ENCODE data around the gene MAD2L1. TPM values are rescaled to one million over a fixed set of nuclear protein-coding genes. Genes with fewer than 3 reads are reported as not detected.

The MAD2L1 gene
- total and polyA plus RNA-seq, 2 of the 13 experiments (the other 11 are each of a cell fraction or from before 2014, with no cell fraction given), result 40.6 to 109 TPM

- TF ChIP-seq PITX1 (CRISPR knock-in tag; IDR thresholded peaks at IDR 0.05), result peak; percentile 10; the same call in 1 of the 2 replicates
- no peak for TF ChIP-seq ZNF468 (CRISPR knock-in tag; IDR thresholded peaks at IDR 0.05)
- peak; percentile 42; the same call in 1 of the 2 replicates for TF ChIP-seq KDM3A (CRISPR knock-in tag; IDR thresholded peaks at IDR 0.05; ENCODE audit: low read depth)
- TF ChIP-seq HCFC1 (IDR thresholded peaks at IDR 0.05; ENCODE audit: low read depth, low read length), result no peak
- TF ChIP-seq CREB3 (CRISPR knock-in tag; IDR thresholded peaks at IDR 0.05), result no peak
- no peak for TF ChIP-seq RORA (CRISPR knock-in tag; IDR thresholded peaks at IDR 0.05)
- TF ChIP-seq, protein P1, sequence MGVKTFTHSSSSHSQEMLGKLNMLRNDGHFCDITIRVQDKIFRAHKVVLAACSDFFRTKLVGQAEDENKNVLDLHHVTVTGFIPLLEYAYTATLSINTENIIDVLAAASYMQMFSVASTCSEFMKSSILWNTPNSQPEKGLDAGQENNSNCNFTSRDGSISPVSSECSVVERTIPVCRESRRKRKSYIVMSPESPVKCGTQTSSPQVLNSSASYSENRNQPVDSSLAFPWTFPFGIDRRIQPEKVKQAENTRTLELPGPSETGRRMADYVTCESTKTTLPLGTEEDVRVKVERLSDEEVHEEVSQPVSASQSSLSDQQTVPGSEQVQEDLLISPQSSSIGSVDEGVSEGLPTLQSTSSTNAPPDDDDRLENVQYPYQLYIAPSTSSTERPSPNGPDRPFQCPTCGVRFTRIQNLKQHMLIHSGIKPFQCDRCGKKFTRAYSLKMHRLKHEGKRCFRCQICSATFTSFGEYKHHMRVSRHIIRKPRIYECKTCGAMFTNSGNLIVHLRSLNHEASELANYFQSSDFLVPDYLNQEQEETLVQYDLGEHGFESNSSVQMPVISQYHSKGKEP (CRISPR knock-in tag; IDR thresholded peaks at IDR 0.05), result no peak
- no peak for TF ChIP-seq MAF1 (CRISPR knock-in tag; IDR thresholded peaks at IDR 0.05; ENCODE audit: borderline replicate concordance)
- no peak for TF ChIP-seq MBNL3 (CRISPR knock-in tag; conservative IDR thresholded peaks at IDR 0.05)
- TF ChIP-seq NFIC (IDR thresholded peaks at IDR 0.05; ENCODE audit: low read length), result no peak
- TF ChIP-seq GABPA (IDR thresholded peaks at IDR 0.05; ENCODE audit: low read depth, low read length), result no peak; the same call in 1 of the 2 replicates
- peak; percentile 76; the same call in 1 of the 2 replicates for TF ChIP-seq GABPA (CRISPR knock-in tag; IDR thresholded peaks at IDR 0.05; ENCODE audit: low read depth)
- TF ChIP-seq MAFG (CRISPR knock-in tag; IDR thresholded peaks at IDR 0.05), result no peak
- TF ChIP-seq HES4 (CRISPR knock-in tag; IDR thresholded peaks at IDR 0.05; ENCODE audit: borderline replicate concordance), result 0 out of 2 replicates have a peak, but pooled peaks have one; percentile 79
- no peak for TF ChIP-seq TBX2 (CRISPR knock-in tag; IDR thresholded peaks at IDR 0.05; ENCODE audit: borderline replicate concordance)
- no peak for TF ChIP-seq FOXP4 (CRISPR knock-in tag; IDR thresholded peaks at IDR 0.05)
- peak; percentile 65; the same call in 1 of the 2 replicates for TF ChIP-seq DR1 (CRISPR knock-in tag; IDR thresholded peaks at IDR 0.05)
- peak; percentile 10; the same call in 1 of the 2 replicates for TF ChIP-seq ZNF264 (CRISPR knock-in tag; IDR thresholded peaks at IDR 0.05)
- TF ChIP-seq ZNF138 (CRISPR knock-in tag; IDR thresholded peaks at IDR 0.05; ENCODE audit: low read depth), result no peak; the same call in 1 of the 2 replicates
- TF ChIP-seq PBX3 (CRISPR knock-in tag; IDR thresholded peaks at IDR 0.05; ENCODE audit: borderline replicate concordance), result no peak
- TF ChIP-seq ZNF597 (CRISPR knock-in tag; IDR thresholded peaks at IDR 0.05), result no peak
- no peak for TF ChIP-seq ZNF251 (CRISPR knock-in tag; IDR thresholded peaks at IDR 0.05)
These were observed at the start of gene MAD2L1 (continued) for GRCh38 chr4:120066517-120067340.
